OCI-LY1 (cell line): ENCODE measurements around the gene PUM1.
A peak's percentile ranks its signal among the peaks of the same experiment; 100 is the strongest.

ENCODE experiments used
- H2AFZ ChIP-seq: fragments of 200-600 bp; sonication (generic), shearing (Covaris generic); 2 replicates; pipeline ENCODE4 v1.6.0; 2014; ENCODE audit warnings: antibody characterized with exemption, mild to moderate bottlenecking, low read length
- H3F3A ChIP-seq: fragments of 200-600 bp; sonication (generic), shearing (Covaris generic); 2 replicates; pipeline ENCODE4 v1.6.0; 2014; ENCODE audit warnings: mild to moderate bottlenecking, antibody characterized with exemption, low read length, moderate library complexity; ENCODE audit not compliant: insufficient read depth
- H3K27ac ChIP-seq: fragments of 200-600 bp; sonication (generic); 2 replicates; pipeline ENCODE4 v1.5.1; 2014; ENCODE audit warnings: low read length, mixed run types, mild to moderate bottlenecking, low read depth; ENCODE audit not compliant: poor library complexity, severe bottlenecking
- H3K27me3 ChIP-seq: fragments of 200-600 bp; sonication (generic); 2 replicates; pipeline ENCODE4 v1.6.0; 2014; ENCODE audit warnings: antibody characterized with exemption, mild to moderate bottlenecking, low read length, moderate library complexity; ENCODE audit not compliant: insufficient read depth
- H3K36me3 ChIP-seq: fragments of 200-600 bp; sonication (generic); 2 replicates; pipeline ENCODE4 v1.6.1; 2014; ENCODE audit warnings: mild to moderate bottlenecking, antibody characterized with exemption, low read length, moderate library complexity, mixed read lengths; ENCODE audit not compliant: insufficient read depth
- H3K4me1 ChIP-seq: fragments of 200-600 bp; sonication (generic); 2 replicates; pipeline ENCODE4 v1.5.1; 2014; ENCODE audit warnings: mild to moderate bottlenecking, low read length, moderate library complexity; ENCODE audit not compliant: insufficient read depth, severe bottlenecking
- H3K4me2 ChIP-seq: fragments of 200-600 bp; sonication (generic), shearing (Covaris generic); 2 replicates; pipeline ENCODE4 v1.6.1; 2014; ENCODE audit warnings: low read length
- H3K4me3 ChIP-seq: fragments of 200-600 bp; sonication (generic); 2 replicates; pipeline ENCODE4 v1.5.1; 2014; ENCODE audit warnings: low read length, low read depth, mild to moderate bottlenecking, mixed read lengths; ENCODE audit not compliant: poor library complexity, severe bottlenecking
- H3K79me2 ChIP-seq: fragments of 200-600 bp; shearing (Covaris generic); 2 replicates; pipeline ENCODE4 v1.6.1; 2016; ENCODE audit warnings: mixed run types, low read length, mixed read lengths; ENCODE audit not compliant: insufficient read depth
- H3K9ac ChIP-seq: fragments of 200-600 bp; sonication (generic), shearing (Covaris generic); 2 replicates; pipeline ENCODE4 v1.6.1; 2014; ENCODE audit warnings: mild to moderate bottlenecking, low read length, mixed read lengths
- H3K9me2 ChIP-seq: fragments of 200-600 bp; sonication (generic), shearing (Covaris generic); 2 replicates; pipeline ENCODE4 v1.6.1; 2014; ENCODE audit warnings: low read depth, mild to moderate bottlenecking, low read length, mixed read lengths
- H3K9me3 ChIP-seq: fragments of 200-600 bp; shearing (Covaris generic); 2 replicates; pipeline ENCODE4 v1.6.1; 2014; ENCODE audit warnings: low read length, mixed read lengths
- H4K20me1 ChIP-seq: fragments of 200-600 bp; sonication (generic), shearing (Covaris generic); 2 replicates; pipeline ENCODE4 v1.6.0; 2016; ENCODE audit warnings: mild to moderate bottlenecking, low read length; ENCODE audit not compliant: insufficient read depth
- CTCF ChIP-seq: fragments of 200-600 bp; sonication (generic), shearing (Covaris generic); IDR thresholded peaks from 2 replicates; pipeline ENCODE4 v1.5.1; 2017; ENCODE audit warnings: mild to moderate bottlenecking, antibody characterized with exemption, low read length, moderate library complexity, mixed read lengths
- EZH2 ChIP-seq: fragments of 200-600 bp; sonication (generic), shearing (Covaris generic); IDR thresholded peaks from 2 replicates; pipeline ENCODE4 v1.8.0; 2017; ENCODE audit warnings: borderline replicate concordance, mixed run types, mild to moderate bottlenecking, antibody characterized with exemption, low read length, moderate library complexity, mixed read lengths

Gene PUM1

GRCh38 chr1:31029026-31029425 is 36.5 kb downstream of the PUM1 start:
- Histone ChIP-seq H2AFZ (no peak overlapping the region), H3K4me2 (peak overlapping the region; percentile 1; the same call in 1 of the 2 replicates), H3K79me2 (peaks cover 94% of the 10 kb centered on the region), H3K27me3 (no peaks in the 10 kb centered on the region), H3F3A (no peaks in the 10 kb centered on the region), H3K9ac (no peak overlapping the region), H3K4me1 (peaks cover 58% of the 10 kb centered on the region), H3K9me3 (no peaks in the 10 kb centered on the region), H3K9me2 (no peaks in the 10 kb centered on the region), H3K27ac (peak overlapping the region; percentile 49), H3K4me3 (no peak overlapping the region), H3K36me3 (peaks cover 40% of the 10 kb centered on the region; the same call in 1 of the 2 replicates), H4K20me1 (no peaks in the 10 kb centered on the region)
- TF ChIP-seq CTCF, result no peak
- no peak for TF ChIP-seq EZH2

DNA sequence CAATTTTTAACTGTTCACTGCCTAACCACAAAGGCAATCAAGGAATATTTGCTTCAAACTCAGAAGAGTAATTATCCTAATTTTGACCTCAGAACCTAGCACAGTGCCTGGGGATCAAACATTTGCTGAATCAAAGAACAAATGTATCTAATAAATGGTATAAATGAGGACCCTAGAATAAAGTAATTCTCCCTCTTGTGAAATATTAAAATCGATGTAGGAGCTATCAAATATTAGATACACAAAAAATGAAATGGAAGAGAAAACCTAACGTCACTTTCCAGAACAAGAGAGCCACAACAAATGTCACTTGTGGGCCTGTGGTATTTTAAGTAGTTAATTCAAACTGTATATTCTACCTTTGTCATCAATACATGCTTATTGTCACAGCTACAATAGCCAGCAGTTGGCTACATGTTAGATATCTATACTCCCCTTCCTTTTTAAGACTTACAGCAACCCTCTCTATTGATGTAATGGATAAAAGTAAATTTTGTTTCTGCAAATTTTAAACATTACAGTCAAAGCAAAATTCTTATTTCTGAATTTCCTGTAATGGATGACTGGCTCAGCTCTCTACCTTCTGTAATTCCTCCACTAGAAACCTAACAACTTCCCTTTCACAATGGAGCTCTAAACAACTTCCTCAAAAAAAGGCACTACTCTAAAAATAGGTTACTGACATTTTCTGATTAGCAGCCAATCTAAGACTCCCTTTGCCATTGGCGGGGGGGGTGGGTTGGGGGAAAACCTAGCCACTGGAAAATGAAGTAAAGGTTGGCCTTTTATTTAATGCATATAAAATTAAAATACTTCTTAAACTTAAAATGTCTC is 37.6 kb downstream of the PUM1 start:
- H3K36me3 ChIP-seq, result peaks cover 47% of the 10 kb centered on the region; the same call in 1 of the 2 replicates
- H3K4me3 ChIP-seq, result no peak overlapping the region
- no peaks in the 10 kb centered on the region for H3K9me3 ChIP-seq
- no peak overlapping the region for H3K9ac ChIP-seq
- H3K79me2 ChIP-seq, result peaks cover 94% of the 10 kb centered on the region
- no peaks in the 10 kb centered on the region for H3K27me3 ChIP-seq
- H2AFZ ChIP-seq, result no peak overlapping the region
- H3K4me1 ChIP-seq, result peaks cover 55% of the 10 kb centered on the region
- H4K20me1 ChIP-seq, result no peaks in the 10 kb centered on the region
- no peaks in the 10 kb centered on the region for H3K9me2 ChIP-seq
- TF ChIP-seq EZH2, result no peak
- TF ChIP-seq CTCF, result no peak
- peak overlapping the region; percentile 49 for H3K27ac ChIP-seq
- no peaks in the 10 kb centered on the region for H3F3A ChIP-seq
- no peak overlapping the region; the same call in 1 of the 2 replicates for H3K4me2 ChIP-seq

DNA sequence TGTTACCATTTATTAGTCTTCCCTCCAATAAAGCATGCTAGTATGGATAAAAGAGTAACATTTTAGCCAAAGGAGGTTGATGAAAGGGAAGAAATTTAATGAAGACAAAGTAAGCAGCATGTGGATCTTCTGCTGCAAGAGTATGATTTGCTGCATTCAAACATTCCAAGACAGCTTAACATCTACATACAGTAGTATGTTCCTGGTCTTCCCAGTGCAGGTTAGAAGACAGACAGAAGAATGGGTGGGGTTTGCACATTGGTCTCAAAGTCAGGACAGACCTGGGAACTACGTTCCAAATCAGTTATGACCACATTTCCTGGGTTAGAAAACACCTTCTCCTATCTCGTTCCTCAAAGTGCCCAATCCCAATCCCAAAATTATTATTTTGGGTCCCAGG is 43.3 kb downstream of the PUM1 start:
- Histone ChIP-seq H2AFZ (no peak overlapping the region), H3K79me2 (peaks cover 98% of the 10 kb centered on the region), H3K4me1 (no peaks in the 10 kb centered on the region), H3K27me3 (no peaks in the 10 kb centered on the region), H4K20me1 (peaks cover 3% of the 10 kb centered on the region; the same call in 1 of the 2 replicates), H3K4me3 (no peak overlapping the region), H3K4me2 (no peak overlapping the region), H3K9me3 (no peaks in the 10 kb centered on the region), H3F3A (no peaks in the 10 kb centered on the region), H3K9ac (no peak overlapping the region), H3K27ac (no peak overlapping the region), H3K36me3 (peaks cover 76% of the 10 kb centered on the region), H3K9me2 (no peaks in the 10 kb centered on the region)
- TF ChIP-seq CTCF (no peak), EZH2 (no peak)
